Measurements from ENCODE around the gene CDH4. TPM values are rescaled to one million over a fixed set of nuclear protein-coding genes. Genes with fewer than 3 reads are reported as not detected.
A peak's percentile ranks its signal among the peaks of the same experiment; 100 is the strongest.

CDH4 gene
- total and polyA plus RNA-seq, 9 of the 15 experiments (the other 6 are each of a cell fraction or from before 2014, with no cell fraction given) = 0.04 TPM; not detected in 8

DNA sequence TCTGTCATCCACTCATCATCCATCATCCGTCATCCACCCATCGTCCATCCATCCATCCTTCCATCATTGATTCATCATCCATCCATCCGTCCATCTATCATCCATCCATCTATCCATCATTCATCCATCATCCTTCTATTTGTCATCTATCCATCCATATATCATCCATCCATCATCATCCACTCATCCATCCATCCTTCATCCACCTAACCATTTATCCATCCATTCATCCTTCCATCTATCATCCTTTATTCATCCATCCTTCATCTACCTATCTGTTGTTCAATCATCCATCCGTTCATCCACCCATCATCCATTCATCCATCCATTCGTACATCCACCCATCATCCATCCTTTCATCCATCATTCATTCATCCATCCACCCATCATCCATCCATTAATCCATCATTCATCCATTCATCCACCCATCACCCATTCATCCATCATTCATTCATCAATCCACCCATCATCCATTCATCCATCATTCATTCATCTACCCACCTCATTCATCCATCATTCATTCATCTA, 266.4 kb downstream of the CDH4 start:
- H3K79me2 ChIP-seq (ENCODE audit: control insufficient read depth, insufficient read depth, low read length) = no peaks in the 10 kb centered on the region
- DNase-seq (ENCODE audit: extremely low read depth in 1 of 4, low spot score in 3 of 4) (no peak), FAIRE-seq (no peak), ATAC-seq (no peak)
- CTCF ChIA-PET (ENCODE audit: low intra/inter-chr PET ratio) = no interaction called here
- no peaks in the 10 kb centered on the region for H3K36me3 ChIP-seq (ENCODE audit: control insufficient read depth, insufficient read depth, low read length)
- H2AFZ ChIP-seq (ENCODE audit: low read depth, low read length) = no peak overlapping the region
- no peak overlapping the region for H3K4me2 ChIP-seq (ENCODE audit: insufficient read depth, low read length)
- peaks cover 24 to 49% of the 10 kb centered on the region in 2 experiments; a peak in 4 of 5 replicates for H3K27me3 ChIP-seq (ENCODE audit: control insufficient read depth in 2 of 2, insufficient read depth in 2 of 2, low read length in 2 of 2)
- no peak overlapping the region for H3K27ac ChIP-seq (ENCODE audit: extremely low read depth, low read depth, low read length)
- no TSS peak for BruUV-seq (replicated peaks)
- 2% methylated on average over 5 of the region's 5 CpGs for WGBS (ENCODE audit: insufficient coverage, low coverage, missing lambda C conversion rate)
- intact Hi-C loops (cut with micrococcal nuclease) = no loop called here
- no peaks in the 10 kb centered on the region for H3K9me1 ChIP-seq (ENCODE audit: control insufficient read depth, insufficient read depth, low read length)
- H4K20me1 ChIP-seq (replicated peaks; ENCODE audit: control insufficient read depth, insufficient read depth, low read length) = no peaks in the 10 kb centered on the region; the same call in 1 of the 2 replicates
- POLR2A ChIA-PET = interaction anchor here (0.6 kb wide), 1 partner anchor 1578 kb away, joined by 4 read pairs; the partner anchor contains the start of gene FAM217B
- H3K4me3 ChIP-seq = no peak overlapping the region
- H3K9me3 ChIP-seq (replicated peaks; ENCODE audit: control insufficient read depth, insufficient read depth, low read depth, low read length) = no peaks in the 10 kb centered on the region
- no peak overlapping the region for H3K9ac ChIP-seq (ENCODE audit: insufficient read depth in 1 of 2, low read depth in 2 of 2, low read length in 2 of 2)
- H3K4me1 ChIP-seq (replicated peaks in 1 of 2; ENCODE audit: control insufficient read depth in 2 of 2, insufficient read depth in 2 of 2, low read length in 2 of 2) = peaks cover 16 to 28% of the 10 kb centered on the region in 2 experiments
- in situ Hi-C loops (cut with MboI) = no loop called here
- TF ChIP-seq CHD4 (IDR thresholded peaks at IDR 0.05; ENCODE audit: insufficient read depth, insufficient replicate concordance, low read depth, low read length, poor library complexity, severe bottlenecking) (no peak), ZNF134 (CRISPR knock-in tag; conservative IDR thresholded peaks at IDR 0.05) (no peak), ZNF699 (CRISPR knock-in tag; IDR thresholded peaks at IDR 0.05; ENCODE audit: insufficient replicate concordance) (no peak), SMARCA4 (IDR thresholded peaks at IDR 0.05) (no peak), CHD2 (IDR thresholded peaks at IDR 0.05; ENCODE audit: low read depth, low read length) (no peak), MEIS2 (IDR thresholded peaks at IDR 0.05; ENCODE audit: partially characterized antibody) (peak; percentile 78), EHMT2 (IDR thresholded peaks at IDR 0.05) (peak; percentile 76; the same call in 1 of the 2 replicates), ZNF12 (CRISPR knock-in tag; IDR thresholded peaks at IDR 0.05) (no peak), SRSF9 (IDR thresholded peaks at IDR 0.05; ENCODE audit: borderline replicate concordance, low read depth, low read length) (no peak), HNRNPK (IDR thresholded peaks at IDR 0.05; ENCODE audit: low read depth, low read length, poor library complexity, severe bottlenecking) (no peak), BCL6 (CRISPR knock-in tag; IDR thresholded peaks at IDR 0.05) (no peak), ZNF551 (CRISPR knock-in tag; IDR thresholded peaks at IDR 0.05) (no peak), RAD51 (IDR thresholded peaks at IDR 0.05; ENCODE audit: borderline replicate concordance, low read depth) (no peak), MTA1 (IDR thresholded peaks at IDR 0.05; ENCODE audit: borderline replicate concordance) (no peak), KDM1A (IDR thresholded peaks at IDR 0.05) (peak; percentile 48 to 69; a peak in 3 of 4 replicates), PTBP1 (IDR thresholded peaks at IDR 0.05; ENCODE audit: low read depth, low read length) (no peak), HDAC1 (IDR thresholded peaks at IDR 0.05) (peak in 1 of 2 experiments; percentile 46; a peak in 1 of 4 replicates), NFRKB (IDR thresholded peaks at IDR 0.05; ENCODE audit: low read depth) (no peak), ZNF668 (CRISPR knock-in tag; IDR thresholded peaks at IDR 0.05) (no peak), HMG20A (CRISPR knock-in tag; conservative IDR thresholded peaks at IDR 0.05) (no peak)
- TF ChIP-seq, protein P1, sequence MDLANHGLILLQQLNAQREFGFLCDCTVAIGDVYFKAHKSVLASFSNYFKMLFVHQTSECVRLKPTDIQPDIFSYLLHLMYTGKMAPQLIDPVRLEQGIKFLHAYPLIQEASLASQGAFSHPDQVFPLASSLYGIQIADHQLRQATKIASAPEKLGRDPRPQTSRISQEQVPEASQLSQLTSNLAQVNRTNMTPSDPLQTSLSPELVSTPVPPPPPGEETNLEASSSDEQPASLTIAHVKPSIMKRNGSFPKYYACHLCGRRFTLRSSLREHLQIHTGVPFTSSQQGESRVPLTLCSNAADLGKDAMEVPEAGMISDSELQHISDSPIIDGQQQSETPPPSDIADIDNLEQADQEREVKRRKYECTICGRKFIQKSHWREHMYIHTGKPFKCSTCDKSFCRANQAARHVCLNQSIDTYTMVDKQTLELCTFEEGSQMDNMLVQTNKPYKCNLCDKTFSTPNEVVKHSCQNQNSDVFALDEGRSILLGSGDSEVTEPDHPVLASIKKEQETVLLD (IDR thresholded peaks at IDR 0.05) = no peak
- TF ChIP-seq, protein P2, sequence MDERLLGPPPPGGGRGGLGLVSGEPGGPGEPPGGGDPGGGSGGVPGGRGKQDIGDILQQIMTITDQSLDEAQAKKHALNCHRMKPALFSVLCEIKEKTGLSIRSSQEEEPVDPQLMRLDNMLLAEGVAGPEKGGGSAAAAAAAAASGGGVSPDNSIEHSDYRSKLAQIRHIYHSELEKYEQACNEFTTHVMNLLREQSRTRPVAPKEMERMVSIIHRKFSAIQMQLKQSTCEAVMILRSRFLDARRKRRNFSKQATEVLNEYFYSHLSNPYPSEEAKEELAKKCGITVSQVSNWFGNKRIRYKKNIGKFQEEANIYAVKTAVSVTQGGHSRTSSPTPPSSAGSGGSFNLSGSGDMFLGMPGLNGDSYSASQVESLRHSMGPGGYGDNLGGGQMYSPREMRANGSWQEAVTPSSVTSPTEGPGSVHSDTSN (CRISPR knock-in tag; IDR thresholded peaks at IDR 0.05; ENCODE audit: low read depth) = no peak
- TF ChIP-seq, protein P2 (tag; conservative IDR thresholded peaks at IDR 0.05; ENCODE audit: low read depth) = peak; percentile 67
